Measurements from ENCODE around the gene HYAL2.

- TF ChIP-seq EZH2 (IDR thresholded peaks at IDR 0.05; ENCODE audit: borderline replicate concordance, low read depth, low read length, severe bottlenecking) (no peak), CTCF (IDR thresholded peaks at IDR 0.05; ENCODE audit: borderline replicate concordance, extremely low read depth, low read length, poor library complexity, severe bottlenecking) (no peak)
These were observed 32.3 kb upstream of the HYAL2 start for GRCh38 chr3:50354850-50355249.
